Upper lobe of right lung (tissue), 1 donor: ENCODE results near the gene PPID. TPM values are rescaled to one million over a fixed set of nuclear protein-coding genes. Genes with fewer than 3 reads are reported as not detected.
A peak's percentile ranks its signal among the peaks of the same experiment; 100 is the strongest.

ENCODE experiments used
- ATAC-seq: fragments of 200-7000 bp; cut with Tn5 transposase; one replicate; pipeline ENCODE4 v1.9.1; 2020; ENCODE audit warnings: mild to moderate bottlenecking, moderate library complexity
- DNase-seq: peaks from one replicate; pipeline ENCODE4 v3.0.0-alpha.2; 2020
- H3K27ac ChIP-seq: fragments of 200-600 bp; one replicate; pipeline ENCODE4 v1.8.0; 2022
- H3K27me3 ChIP-seq: fragments of 200-600 bp; one replicate; pipeline ENCODE4 v1.8.0; 2022; ENCODE audit warnings: mild to moderate bottlenecking
- H3K36me3 ChIP-seq: fragments of 200-600 bp; one replicate; pipeline ENCODE4 v1.8.0; 2022
- H3K4me1 ChIP-seq: fragments of 200-600 bp; one replicate; pipeline ENCODE4 v1.8.0; 2022
- H3K4me3 ChIP-seq: fragments of 200-600 bp; one replicate; pipeline ENCODE4 v1.8.0; 2022; ENCODE audit warnings: mild to moderate bottlenecking
- H3K9me3 ChIP-seq: fragments of 200-600 bp; one replicate; pipeline ENCODE4 v1.8.0; 2022
- CTCF ChIP-seq: fragments of 200-600 bp; IDR thresholded peaks from one replicate; pipeline ENCODE4 v1.8.0; 2022; ENCODE audit warnings: antibody characterized with exemption
- intact Hi-C: fragments of 100-400 bp; cut with DNase I; formaldehyde crosslinking; loops from one replicate; pipeline ENCODE4 v1.11.0; 2022
- long read RNA-seq: library from polyadenylated mRNA; unstranded; transcript quantifications from one replicate; pipeline ENCODE4 v2.0.0, GENCODE V29; 2021
- total RNA-seq: library from RNA; stranded (reverse); fragmentation: NEBNext Ultra II Directional; extraction: Animal tissue kit (Norgen Biotek cat#: 25700); gene quantifications from one replicate; pipeline ENCODE4 v1.2.1, GENCODE V29; 2021
- donor health status: DM: no; HTN: yes; CAD: no; lungs with severe emphysema.

The PPID gene
- 19.7 TPM for total RNA-seq
- long read RNA-seq, transcript PPID-201 (10 exons, 1,823 nt): major isoform, 46 of 49 reads
- long read RNA-seq, partial matches to known transcripts: 2 of 49 reads
- long read RNA-seq, other reads (novel, unspliced or antisense): 1 of 49 reads

GRCh38 chr4:158722917-158723793 lies at the start of gene PPID:
TSS of gene PPID (minus strand) at chr4:158723396. CDS start at chr4:158723288, 108 bp downstream.
- no peaks in the 10 kb centered on the region for H3K27me3 ChIP-seq
- H3K36me3 ChIP-seq: peaks cover 24% of the 10 kb centered on the region
- DNase-seq (peak; percentile 93), ATAC-seq (peak; percentile 99)
- no peak for TF ChIP-seq CTCF
- peaks cover 12% of the 10 kb centered on the region for H3K4me1 ChIP-seq
- intact Hi-C loops: no loop called here
- peak within 1 kb of the TSS; percentile 92 for H3K27ac ChIP-seq
- no peaks in the 10 kb centered on the region for H3K9me3 ChIP-seq
- peak within 1 kb of the TSS; percentile 86 for H3K4me3 ChIP-seq

GRCh38 chr4:158771776-158772175 lies 48.6 kb upstream of the PPID start:
- intact Hi-C loops: no loop called here
- H3K27ac ChIP-seq: peak overlapping the region; percentile 20
- no peak for TF ChIP-seq CTCF
- H3K4me1 ChIP-seq: peaks cover 42% of the 10 kb centered on the region
- DNase-seq (no peak), ATAC-seq (no peak)
- peak overlapping the region; percentile 85 for H3K4me3 ChIP-seq
- no peaks in the 10 kb centered on the region for H3K36me3 ChIP-seq
- H3K27me3 ChIP-seq: no peaks in the 10 kb centered on the region
- H3K9me3 ChIP-seq: no peaks in the 10 kb centered on the region

- H3K27me3 ChIP-seq: no peaks in the 10 kb centered on the region
- H3K4me1 ChIP-seq: peaks cover 41% of the 10 kb centered on the region
- peak overlapping the region; percentile 85 for H3K4me3 ChIP-seq
- intact Hi-C loops: no loop called here
- no peaks in the 10 kb centered on the region for H3K9me3 ChIP-seq
- DNase-seq: no peak
- H3K36me3 ChIP-seq: no peaks in the 10 kb centered on the region
- TF ChIP-seq CTCF: no peak
- no peak for ATAC-seq
- no peak overlapping the region for H3K27ac ChIP-seq
Measured at GRCh38 chr4:158770671-158771070, 47.5 kb upstream of the PPID start.

GRCh38 chr4:158769175-158769921 lies 46.2 kb upstream of the PPID start:
- Histone ChIP-seq H3K9me3 (no peaks in the 10 kb centered on the region), H3K27me3 (no peaks in the 10 kb centered on the region), H3K4me3 (peak overlapping the region; percentile 85), H3K36me3 (no peaks in the 10 kb centered on the region), H3K27ac (peak overlapping the region; percentile 88), H3K4me1 (peaks cover 30% of the 10 kb centered on the region)
- ATAC-seq: peak; percentile 57
- peak; percentile 76 for DNase-seq
- no peak for TF ChIP-seq CTCF
- intact Hi-C loops: no loop called here

- H3K4me3 ChIP-seq: peak within 1 kb of the TSS; percentile 85
- H3K9me3 ChIP-seq: no peaks in the 10 kb centered on the region
- DNase-seq (peak; percentile 92), ATAC-seq (peak; percentile 96)
- H3K4me1 ChIP-seq: peaks cover 30% of the 10 kb centered on the region
- H3K27me3 ChIP-seq: no peaks in the 10 kb centered on the region
- no peaks in the 10 kb centered on the region for H3K36me3 ChIP-seq
- H3K27ac ChIP-seq: peak within 1 kb of the TSS; percentile 89
- TF ChIP-seq CTCF: no peak
- intact Hi-C loops: no loop called here
Measured at GRCh38 chr4:158768555-158769174, 45.5 kb upstream of the PPID start, which contains the start of gene FNIP2. TSS of gene FNIP2 (plus strand) at chr4:158769026. CDS start at chr4:158769213, 187 bp downstream.
